ENCODE results near the gene VASH2. TPM values are rescaled to one million over a fixed set of nuclear protein-coding genes. Genes with fewer than 3 reads are reported as not detected.
A peak's percentile ranks its signal among the peaks of the same experiment; 100 is the strongest.

The VASH2 gene
- total RNA-seq, 1 experiment from 2014 or later = 3.2 TPM

DNA sequence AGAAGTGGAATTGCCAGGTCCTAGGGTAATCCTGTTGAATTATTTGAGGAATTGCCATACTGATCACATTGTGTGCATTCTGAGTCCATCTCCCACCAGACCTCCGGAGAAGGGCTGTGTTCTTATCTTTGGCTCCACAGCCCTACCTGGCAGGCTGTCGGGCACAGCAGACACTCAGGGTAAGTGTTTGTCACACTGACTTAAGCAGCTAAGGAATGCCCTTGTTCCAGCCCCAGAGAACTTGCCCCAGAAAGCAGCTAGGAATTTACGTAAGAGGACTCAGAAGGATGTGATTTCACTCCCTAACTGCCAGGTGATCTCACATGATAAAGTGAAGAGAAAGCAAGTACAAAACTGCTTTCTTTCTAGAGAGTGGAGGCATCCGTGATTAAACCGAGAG is 21.0 kb downstream of the VASH2 start:
- no peak overlapping the region for H3K4me3 Mint-ChIP-seq (ENCODE audit: unreplicated experiment)
- BruUV-seq (replicated peaks) = no TSS peak
- no peaks in the 10 kb centered on the region for H3K27me3 Mint-ChIP-seq (ENCODE audit: insufficient read depth, unreplicated experiment)
- H3K4me1 Mint-ChIP-seq (ENCODE audit: low read depth, unreplicated experiment) = peaks cover 6% of the 10 kb centered on the region
- ChIA-PET POLR2A (no interaction called here), CTCF (no interaction called here)
- H3K4me1 ChIP-seq = no peaks in the 10 kb centered on the region
- H3K9me3 Mint-ChIP-seq (ENCODE audit: unreplicated experiment) = no peaks in the 10 kb centered on the region
- H3K27ac Mint-ChIP-seq (ENCODE audit: unreplicated experiment) = no peak overlapping the region
- H3K36me3 Mint-ChIP-seq (ENCODE audit: insufficient read depth, unreplicated experiment) = no peaks in the 10 kb centered on the region
- H3K9me3 ChIP-seq = no peaks in the 10 kb centered on the region
- H3K27me3 ChIP-seq (replicated peaks; ENCODE audit: control insufficient read depth, insufficient read depth, low read length) = no peaks in the 10 kb centered on the region
- H3K36me3 ChIP-seq (ENCODE audit: control insufficient read depth, insufficient read depth, low read length) = no peaks in the 10 kb centered on the region
- intact Hi-C loops (cut with micrococcal nuclease; ENCODE audit: unreplicated experiment) = no loop called here
- TF ChIP-seq, protein P1, sequence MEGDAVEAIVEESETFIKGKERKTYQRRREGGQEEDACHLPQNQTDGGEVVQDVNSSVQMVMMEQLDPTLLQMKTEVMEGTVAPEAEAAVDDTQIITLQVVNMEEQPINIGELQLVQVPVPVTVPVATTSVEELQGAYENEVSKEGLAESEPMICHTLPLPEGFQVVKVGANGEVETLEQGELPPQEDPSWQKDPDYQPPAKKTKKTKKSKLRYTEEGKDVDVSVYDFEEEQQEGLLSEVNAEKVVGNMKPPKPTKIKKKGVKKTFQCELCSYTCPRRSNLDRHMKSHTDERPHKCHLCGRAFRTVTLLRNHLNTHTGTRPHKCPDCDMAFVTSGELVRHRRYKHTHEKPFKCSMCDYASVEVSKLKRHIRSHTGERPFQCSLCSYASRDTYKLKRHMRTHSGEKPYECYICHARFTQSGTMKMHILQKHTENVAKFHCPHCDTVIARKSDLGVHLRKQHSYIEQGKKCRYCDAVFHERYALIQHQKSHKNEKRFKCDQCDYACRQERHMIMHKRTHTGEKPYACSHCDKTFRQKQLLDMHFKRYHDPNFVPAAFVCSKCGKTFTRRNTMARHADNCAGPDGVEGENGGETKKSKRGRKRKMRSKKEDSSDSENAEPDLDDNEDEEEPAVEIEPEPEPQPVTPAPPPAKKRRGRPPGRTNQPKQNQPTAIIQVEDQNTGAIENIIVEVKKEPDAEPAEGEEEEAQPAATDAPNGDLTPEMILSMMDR (IDR thresholded peaks at IDR 0.05; ENCODE audit: insufficient read depth in 1 of 2, low read depth in 1 of 2, low read length in 1 of 2, severe bottlenecking in 1 of 2, unreplicated experiment in 1 of 2) = no peak
- H3K4me3 ChIP-seq (ENCODE audit: low read depth, low read length) = no peak overlapping the region
- DNase-seq = peak in 1 of 2 experiments; percentile 7

DNA sequence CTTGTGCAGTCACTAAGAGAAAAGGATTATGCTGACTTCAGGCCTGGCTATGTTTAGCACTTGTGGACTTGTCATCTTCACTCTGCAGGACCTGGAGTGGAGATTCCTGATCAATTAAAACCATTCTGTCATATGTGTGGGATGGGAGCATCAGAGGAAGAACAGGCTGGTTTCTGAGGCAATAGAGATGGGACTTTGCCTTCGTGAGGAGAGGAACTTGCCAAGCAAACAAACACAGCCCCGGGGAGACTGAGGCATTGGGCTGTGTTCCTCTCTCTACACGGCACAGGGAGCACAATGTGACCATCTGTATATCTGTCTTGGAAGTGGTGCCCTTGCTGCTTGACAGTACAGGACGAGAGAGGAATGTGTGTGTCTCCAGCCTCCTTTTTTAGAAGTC is 23.1 kb downstream of the VASH2 start:
- no peak overlapping the region for H3K4me3 ChIP-seq (ENCODE audit: low read depth, low read length)
- no peaks in the 10 kb centered on the region for H3K36me3 ChIP-seq (ENCODE audit: control insufficient read depth, insufficient read depth, low read length)
- ChIA-PET CTCF (no interaction called here), POLR2A (no interaction called here)
- H3K27me3 ChIP-seq (replicated peaks; ENCODE audit: control insufficient read depth, insufficient read depth, low read length) = no peaks in the 10 kb centered on the region
- H3K4me1 ChIP-seq = no peaks in the 10 kb centered on the region
- H3K27me3 Mint-ChIP-seq (ENCODE audit: insufficient read depth, unreplicated experiment) = no peaks in the 10 kb centered on the region
- intact Hi-C loops (cut with micrococcal nuclease; ENCODE audit: unreplicated experiment) = no loop called here
- no peak overlapping the region for H3K4me3 Mint-ChIP-seq (ENCODE audit: unreplicated experiment)
- no peak overlapping the region for H3K27ac Mint-ChIP-seq (ENCODE audit: unreplicated experiment)
- DNase-seq = no peak
- TF ChIP-seq, protein P1 (IDR thresholded peaks at IDR 0.05; ENCODE audit: insufficient read depth in 1 of 2, low read depth in 1 of 2, low read length in 1 of 2, severe bottlenecking in 1 of 2, unreplicated experiment in 1 of 2) = no peak
- H3K9me3 ChIP-seq = no peaks in the 10 kb centered on the region
- H3K9me3 Mint-ChIP-seq (ENCODE audit: unreplicated experiment) = no peaks in the 10 kb centered on the region
- no peaks in the 10 kb centered on the region for H3K36me3 Mint-ChIP-seq (ENCODE audit: insufficient read depth, unreplicated experiment)
- H3K4me1 Mint-ChIP-seq (ENCODE audit: low read depth, unreplicated experiment) = no peaks in the 10 kb centered on the region
- no TSS peak for BruUV-seq (replicated peaks)

DNA sequence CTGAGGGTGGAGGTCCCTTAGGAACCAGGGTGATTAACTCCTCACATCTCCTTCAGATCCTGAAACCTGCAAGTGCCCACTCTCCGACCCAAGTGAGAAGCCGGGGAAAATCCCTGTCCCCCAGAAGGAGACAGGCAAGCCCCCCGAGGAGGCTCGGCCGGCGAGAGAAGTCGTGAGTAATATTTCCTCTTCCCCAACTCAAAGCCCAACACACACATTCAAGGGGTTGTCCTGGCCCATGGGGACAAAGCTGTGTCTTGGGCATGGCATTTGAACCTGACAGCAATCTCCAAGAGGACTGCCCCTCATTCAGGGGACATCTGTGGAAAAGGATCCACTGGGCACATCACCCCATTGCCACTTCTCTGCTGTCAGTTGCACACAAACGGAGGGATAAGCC is 23.6 kb downstream of the VASH2 start:
- Mint-ChIP-seq H3K27ac (ENCODE audit: unreplicated experiment) (no peak overlapping the region), H3K4me1 (ENCODE audit: low read depth, unreplicated experiment) (no peaks in the 10 kb centered on the region), H3K9me3 (ENCODE audit: unreplicated experiment) (no peaks in the 10 kb centered on the region), H3K36me3 (ENCODE audit: insufficient read depth, unreplicated experiment) (no peaks in the 10 kb centered on the region), H3K4me3 (ENCODE audit: unreplicated experiment) (no peak overlapping the region), H3K27me3 (ENCODE audit: insufficient read depth, unreplicated experiment) (no peaks in the 10 kb centered on the region)
- Histone ChIP-seq H3K36me3 (ENCODE audit: control insufficient read depth, insufficient read depth, low read length) (no peaks in the 10 kb centered on the region), H3K27me3 (replicated peaks; ENCODE audit: control insufficient read depth, insufficient read depth, low read length) (no peaks in the 10 kb centered on the region), H3K4me3 (ENCODE audit: low read depth, low read length) (no peak overlapping the region), H3K9me3 (no peaks in the 10 kb centered on the region), H3K4me1 (no peaks in the 10 kb centered on the region)
- no peak for DNase-seq
- intact Hi-C loops (cut with micrococcal nuclease; ENCODE audit: unreplicated experiment) = no loop called here
- ChIA-PET CTCF (no interaction called here), POLR2A (no interaction called here)
- BruUV-seq (replicated peaks) = no TSS peak
- TF ChIP-seq, protein P1 (IDR thresholded peaks at IDR 0.05; ENCODE audit: insufficient read depth in 1 of 2, low read depth in 1 of 2, low read length in 1 of 2, severe bottlenecking in 1 of 2, unreplicated experiment in 1 of 2) = no peak

Data from Caco-2 (cell line).